GM12801 (cell line): Measurements from ENCODE around the gene GPR61.

Experiments
- TF ChIP-seq, protein P1 (sequence below): IDR thresholded peaks from one replicate; pipeline ENCODE4 v1.5.1; 2011; ENCODE audit warnings: control low read depth; ENCODE audit not compliant: insufficient read length; ENCODE audit errors: extremely low read depth

Gene GPR61, protein sequence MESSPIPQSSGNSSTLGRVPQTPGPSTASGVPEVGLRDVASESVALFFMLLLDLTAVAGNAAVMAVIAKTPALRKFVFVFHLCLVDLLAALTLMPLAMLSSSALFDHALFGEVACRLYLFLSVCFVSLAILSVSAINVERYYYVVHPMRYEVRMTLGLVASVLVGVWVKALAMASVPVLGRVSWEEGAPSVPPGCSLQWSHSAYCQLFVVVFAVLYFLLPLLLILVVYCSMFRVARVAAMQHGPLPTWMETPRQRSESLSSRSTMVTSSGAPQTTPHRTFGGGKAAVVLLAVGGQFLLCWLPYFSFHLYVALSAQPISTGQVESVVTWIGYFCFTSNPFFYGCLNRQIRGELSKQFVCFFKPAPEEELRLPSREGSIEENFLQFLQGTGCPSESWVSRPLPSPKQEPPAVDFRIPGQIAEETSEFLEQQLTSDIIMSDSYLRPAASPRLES

DNA sequence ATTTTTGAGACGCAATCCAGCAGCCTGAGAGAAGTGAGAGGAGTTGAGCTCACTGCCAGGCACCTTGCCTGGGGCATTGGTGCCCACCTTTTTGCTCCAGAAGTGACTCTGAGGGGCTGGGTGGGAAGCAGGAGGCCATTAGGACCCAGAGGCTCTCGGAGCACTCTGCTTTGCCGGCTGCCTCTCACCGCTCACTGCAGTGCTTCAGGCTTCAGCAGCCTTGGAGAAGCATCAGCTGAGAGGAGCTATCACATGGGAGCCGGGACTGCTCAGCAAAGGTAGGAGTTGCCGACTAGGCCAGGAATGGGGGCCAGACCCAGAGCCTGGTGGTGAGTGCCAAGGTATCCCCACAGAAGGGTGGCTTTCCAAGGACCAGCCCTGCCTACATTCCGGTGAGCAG is at the start of gene GPR61:
GPR61 (plus strand) TSS at position 197 of the 400 bp plus-strand sequence. CDS start 3,151 bp downstream, outside the sequence.
- TF ChIP-seq, protein P1, sequence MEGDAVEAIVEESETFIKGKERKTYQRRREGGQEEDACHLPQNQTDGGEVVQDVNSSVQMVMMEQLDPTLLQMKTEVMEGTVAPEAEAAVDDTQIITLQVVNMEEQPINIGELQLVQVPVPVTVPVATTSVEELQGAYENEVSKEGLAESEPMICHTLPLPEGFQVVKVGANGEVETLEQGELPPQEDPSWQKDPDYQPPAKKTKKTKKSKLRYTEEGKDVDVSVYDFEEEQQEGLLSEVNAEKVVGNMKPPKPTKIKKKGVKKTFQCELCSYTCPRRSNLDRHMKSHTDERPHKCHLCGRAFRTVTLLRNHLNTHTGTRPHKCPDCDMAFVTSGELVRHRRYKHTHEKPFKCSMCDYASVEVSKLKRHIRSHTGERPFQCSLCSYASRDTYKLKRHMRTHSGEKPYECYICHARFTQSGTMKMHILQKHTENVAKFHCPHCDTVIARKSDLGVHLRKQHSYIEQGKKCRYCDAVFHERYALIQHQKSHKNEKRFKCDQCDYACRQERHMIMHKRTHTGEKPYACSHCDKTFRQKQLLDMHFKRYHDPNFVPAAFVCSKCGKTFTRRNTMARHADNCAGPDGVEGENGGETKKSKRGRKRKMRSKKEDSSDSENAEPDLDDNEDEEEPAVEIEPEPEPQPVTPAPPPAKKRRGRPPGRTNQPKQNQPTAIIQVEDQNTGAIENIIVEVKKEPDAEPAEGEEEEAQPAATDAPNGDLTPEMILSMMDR: no peak

- TF ChIP-seq, protein P1: no peak
These were observed 49.4 kb upstream of the GPR61 start for GRCh38 chr1:109490029-109490933.

- TF ChIP-seq, protein P1: no peak
These were observed 48.8 kb upstream of the GPR61 start for GRCh38 chr1:109490934-109491302.

GRCh38 chr1:109491372-109491771 is 48.3 kb upstream of the GPR61 start:
- TF ChIP-seq, protein P1: no peak

GRCh38 chr1:109492779-109493178 is 46.9 kb upstream of the GPR61 start:
- TF ChIP-seq, protein P1: no peak

DNA sequence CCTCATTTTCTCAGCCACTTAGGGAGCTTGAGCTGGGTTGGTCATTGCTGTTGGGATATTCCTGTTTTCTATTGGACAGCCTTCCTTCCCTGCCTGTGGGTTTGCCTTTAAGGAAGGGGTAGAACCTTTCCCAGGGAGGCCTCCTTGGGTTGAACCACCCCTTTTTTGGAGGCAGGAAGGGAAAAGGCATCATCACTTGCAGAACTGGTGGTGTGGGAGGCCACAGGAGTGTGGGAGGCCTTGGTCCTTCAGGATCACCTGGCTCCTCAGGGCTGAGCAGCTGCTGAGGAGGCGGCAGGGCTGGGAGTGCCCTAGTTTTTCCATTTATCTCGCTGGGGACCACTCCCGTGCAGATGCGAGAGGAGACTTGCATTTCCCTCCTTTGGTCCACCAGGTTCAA is 46.4 kb upstream of the GPR61 start:
- TF ChIP-seq, protein P1: no peak
